Osteocyte (in vitro differentiated cells): ENCODE measurements around the gene AKAP13. TPM values are rescaled to one million over a fixed set of nuclear protein-coding genes. Genes with fewer than 3 reads are reported as not detected.

Experiments used
- DNase-seq: peaks from one replicate; pipeline ENCODE4 v3.0.0; 2021; ENCODE audit warnings: mixed read lengths; ENCODE audit not compliant: unreplicated experiment; ENCODE audit errors: extremely low spot score
- H3K27ac Mint-ChIP-seq: one replicate; pipeline ENCODE4 v1.8.0; 2021; ENCODE audit warnings: mild to moderate bottlenecking, mixed read lengths; ENCODE audit not compliant: unreplicated experiment
- H3K27me3 Mint-ChIP-seq: one replicate; pipeline ENCODE4 v1.8.0; 2021; ENCODE audit warnings: mixed read lengths; ENCODE audit not compliant: unreplicated experiment
- H3K36me3 Mint-ChIP-seq: one replicate; pipeline ENCODE4 v1.8.0; 2021; ENCODE audit warnings: mixed read lengths; ENCODE audit not compliant: unreplicated experiment
- H3K4me1 Mint-ChIP-seq: one replicate; pipeline ENCODE4 v1.8.0; 2021; ENCODE audit warnings: mixed read lengths; ENCODE audit not compliant: unreplicated experiment
- H3K4me3 Mint-ChIP-seq: one replicate; pipeline ENCODE4 v1.8.0; 2021; ENCODE audit warnings: mild to moderate bottlenecking, moderate library complexity, mixed read lengths; ENCODE audit not compliant: unreplicated experiment
- H3K9me3 Mint-ChIP-seq: one replicate; pipeline ENCODE4 v1.8.0; 2021; ENCODE audit warnings: mixed read lengths; ENCODE audit not compliant: unreplicated experiment
- CTCF ChIP-seq: fragments of 200-600 bp; sonication (generic); IDR thresholded peaks from 2 replicates; pipeline ENCODE4 v1.5.0; 2021; ENCODE audit warnings: antibody characterized with exemption, mild to moderate bottlenecking, moderate library complexity
- total RNA-seq: library from RNA; stranded (reverse); gene quantifications from 2 replicates; pipeline ENCODE4 v1.2.1, GENCODE V29; 2021

The AKAP13 gene
- total RNA-seq, 1 donor from 2014 or later: 146 TPM

- TF ChIP-seq CTCF: no peak
- Mint-ChIP-seq H3K27ac (peak overlapping the region; percentile 73), H3K36me3 (no peaks in the 10 kb centered on the region), H3K9me3 (no peaks in the 10 kb centered on the region), H3K4me3 (no peak overlapping the region), H3K4me1 (peaks cover 43% of the 10 kb centered on the region), H3K27me3 (no peaks in the 10 kb centered on the region)
- DNase-seq: no peak
Measured at GRCh38 chr15:85443593-85444087, 63.2 kb downstream of the AKAP13 start.

GRCh38 chr15:85444122-85444745 is 63.8 kb downstream of the AKAP13 start:
- TF ChIP-seq CTCF: no peak
- Mint-ChIP-seq H3K27ac (peak overlapping the region; percentile 73), H3K4me3 (no peak overlapping the region), H3K27me3 (no peaks in the 10 kb centered on the region), H3K36me3 (peaks cover under 1% of the 10 kb centered on the region), H3K4me1 (peaks cover 43% of the 10 kb centered on the region), H3K9me3 (peaks cover 2% of the 10 kb centered on the region)
- no peak for DNase-seq

- TF ChIP-seq CTCF: no peak
- Mint-ChIP-seq H3K27me3 (no peaks in the 10 kb centered on the region), H3K9me3 (peaks cover 13% of the 10 kb centered on the region), H3K27ac (peak overlapping the region; percentile 73), H3K36me3 (peaks cover 11% of the 10 kb centered on the region), H3K4me1 (peaks cover 41% of the 10 kb centered on the region), H3K4me3 (no peak overlapping the region)
- no peak for DNase-seq
Measured at GRCh38 chr15:85445361-85445760, 65.0 kb downstream of the AKAP13 start.

GRCh38 chr15:85451099-85451700 is 70.8 kb downstream of the AKAP13 start:
- Mint-ChIP-seq H3K4me3 (no peak overlapping the region), H3K27ac (no peak overlapping the region), H3K27me3 (no peaks in the 10 kb centered on the region), H3K4me1 (peaks cover 19% of the 10 kb centered on the region), H3K36me3 (peaks cover 23% of the 10 kb centered on the region), H3K9me3 (peaks cover 35% of the 10 kb centered on the region)
- TF ChIP-seq CTCF: no peak
- no peak for DNase-seq

GRCh38 chr15:85452436-85452835 is 72.0 kb downstream of the AKAP13 start:
- Mint-ChIP-seq H3K36me3 (peaks cover 23% of the 10 kb centered on the region), H3K9me3 (peaks cover 35% of the 10 kb centered on the region), H3K4me1 (peaks cover 23% of the 10 kb centered on the region), H3K27ac (peak overlapping the region; percentile 42), H3K4me3 (no peak overlapping the region), H3K27me3 (no peaks in the 10 kb centered on the region)
- no peak for DNase-seq
- no peak for TF ChIP-seq CTCF
